Endothelial cell of umbilical vein (primary cell): ENCODE measurements around the gene SH3RF3. TPM values are rescaled to one million over a fixed set of nuclear protein-coding genes. Genes with fewer than 3 reads are reported as not detected.

Experiments used
- BruUV-seq: library from RNA; stranded (reverse); fragments of 400-500 nt; replicated peaks from 2 replicates; lab custom pipeline; 2021; lab: Mats Ljungman, UMichigan
- CTCF ChIA-PET: fragments of 300-600, 350-600 bp; sonication (Branson Sonifier 250); formaldehyde crosslinking; loops from one replicate; lab custom pipeline; 2021; ENCODE audit warnings: antibody characterized with exemption, inconsistent platforms; lab: Charles Lee
- POLR2A ChIA-PET: fragments of 300-600, 350-600 bp; sonication (Branson Sonifier 250); formaldehyde crosslinking; loops from one replicate; lab custom pipeline; 2021; ENCODE audit warnings: antibody characterized with exemption, inconsistent platforms; lab: Charles Lee
- DNase-seq: peaks from one replicate; pipeline ENCODE4 v3.0.0-alpha.2; 2011; ENCODE audit warnings: low read depth, low spot score
- FAIRE-seq: peaks from 2 replicates; lab custom pipeline; 2011; peaks lifted over from hg19 to GRCh38; lab: Jason Lieb, UNC
- H2AFZ ChIP-seq: 2 replicates; pipeline ENCODE4 v1.6.0; 2012; ENCODE audit warnings: low read depth, low read length, control low read depth, inconsistent platforms
- H3K27ac ChIP-seq: 2 replicates; pipeline ENCODE4 v1.5.1; 2011; ENCODE audit warnings: low read depth, mild to moderate bottlenecking, control low read depth, low read length, moderate library complexity; ENCODE audit not compliant: insufficient read depth
- H3K27me3 ChIP-seq, 2 experiments: 2 replicates each; pipeline versions ENCODE4 v1.6.0 to v1.6.1; 2011; ENCODE audit warnings: low read length in 2 of 2, mixed read lengths in 1 of 2; ENCODE audit not compliant: control insufficient read depth in 2 of 2, insufficient read depth in 2 of 2
- H3K36me3 ChIP-seq, 2 experiments: 2 replicates in 1 of 2; 3 replicates in 1 of 2; pipeline ENCODE4 v1.5.1; 2011; ENCODE audit warnings: low read length in 2 of 2, mild to moderate bottlenecking in 1 of 2, moderate library complexity in 1 of 2; ENCODE audit not compliant: control insufficient read depth in 2 of 2, insufficient read depth in 2 of 2; ENCODE audit errors: extremely low read depth in 1 of 2
- H3K4me1 ChIP-seq: 3 replicates; pipeline ENCODE4 v1.5.1; 2011; ENCODE audit warnings: mild to moderate bottlenecking, low read length; ENCODE audit not compliant: control insufficient read depth, insufficient read depth; ENCODE audit errors: extremely low read depth
- H3K4me2 ChIP-seq: 2 replicates; pipeline ENCODE4 v1.6.1; 2011; ENCODE audit warnings: low read length, control low read depth, mixed read lengths; ENCODE audit not compliant: insufficient read depth
- H3K4me3 ChIP-seq, 3 experiments: fragments of 200-600 bp in 1 of 3; sonication (generic), shearing (Covaris generic) in 1 of 3; replicated peaks in 1 of 3; 2 replicates each; pipeline ENCODE4 v1.5.1; 2011 to 2016; ENCODE audit warnings: control low read depth in 3 of 3, low read length in 3 of 3, mild to moderate bottlenecking in 2 of 3, inconsistent platforms in 1 of 3, low read depth in 1 of 3, moderate library complexity in 1 of 3; ENCODE audit not compliant: insufficient read depth in 1 of 3
- H3K79me2 ChIP-seq: 2 replicates; pipeline ENCODE4 v1.6.0; 2012; ENCODE audit warnings: low read length, inconsistent platforms; ENCODE audit not compliant: control insufficient read depth, insufficient read depth
- H3K9ac ChIP-seq: replicated peaks from 2 replicates; pipeline ENCODE3; 2011; ENCODE audit warnings: low read length, control low read depth; ENCODE audit not compliant: insufficient read depth; ENCODE audit errors: extremely low read depth
- H3K9me1 ChIP-seq: replicated peaks from 3 replicates; pipeline ENCODE4 v1.6.0; 2011; ENCODE audit warnings: mild to moderate bottlenecking, low read length; ENCODE audit not compliant: control insufficient read depth, insufficient read depth; ENCODE audit errors: extremely low read depth
- H3K9me3 ChIP-seq: replicated peaks from 2 replicates; pipeline ENCODE4 v1.5.1; 2012; ENCODE audit warnings: low read length, inconsistent platforms; ENCODE audit not compliant: control insufficient read depth, insufficient read depth
- H4K20me1 ChIP-seq: replicated peaks from 2 replicates; pipeline ENCODE3; 2011; ENCODE audit warnings: mild to moderate bottlenecking, low read length; ENCODE audit not compliant: control insufficient read depth, insufficient read depth; ENCODE audit errors: extremely low read depth
- FOS ChIP-seq: IDR thresholded peaks from 2 replicates; pipeline ENCODE4 v1.6.1; 2011; ENCODE audit warnings: mild to moderate bottlenecking, low read length, moderate library complexity, borderline replicate concordance; ENCODE audit not compliant: insufficient read depth
- JUN ChIP-seq: IDR thresholded peaks from 2 replicates; pipeline ENCODE4 v1.6.1; 2011; ENCODE audit warnings: borderline replicate concordance, low read depth; ENCODE audit not compliant: insufficient read length, insufficient read depth
- MYC ChIP-seq: IDR thresholded peaks from one replicate; pipeline ENCODE4 v1.6.1; 2011; ENCODE audit warnings: mild to moderate bottlenecking, low read depth, low read length
- POLR2A ChIP-seq: IDR thresholded peaks from 2 replicates; pipeline ENCODE4 v1.6.1; 2012; ENCODE audit warnings: low read depth, mild to moderate bottlenecking, control low read depth, low read length
- dilution Hi-C: fragments of 300-500 bp; cut with MboI; formaldehyde crosslinking; loops from one replicate; pipeline ENCODE4 v1.15.0; 2019; ENCODE audit warnings: low sequenced_read_pairs; ENCODE audit not compliant: extremely low pct_ligation_motif_present
- intact Hi-C: fragments of 100-400 bp; cut with micrococcal nuclease; formaldehyde crosslinking; loops from one replicate; pipeline ENCODE4 v1.10.0; 2022
- polyA plus RNA-seq, 4 experiments: library from polyadenylated mRNA; depleted of rRNA in 3 of 4; stranded (reverse) in 3 of 4; unstranded in 1 of 4; fragments of >200 nt; gene quantifications; 2 replicates each; pipeline versions ENCODE4 v1.2.1 to v1.2.3, GENCODE V29; 2011 to 2012; ENCODE audit warnings: missing spikeins in 1 of 4
- total RNA-seq: library from RNA; stranded (reverse); gene quantifications from 2 replicates; pipeline ENCODE4 v1.2.3, GENCODE V29; 2021
- TF ChIP-seq, protein P1 (sequence below): IDR thresholded peaks from 2 replicates; pipeline ENCODE4 v1.6.1; 2011; ENCODE audit not compliant: insufficient read depth, insufficient read length

Gene SH3RF3
- total and polyA plus RNA-seq, 2 donors (not counting 3 experiments of a cell fraction or from before 2014, with no cell fraction given): 3.8 to 14.7 TPM

DNA sequence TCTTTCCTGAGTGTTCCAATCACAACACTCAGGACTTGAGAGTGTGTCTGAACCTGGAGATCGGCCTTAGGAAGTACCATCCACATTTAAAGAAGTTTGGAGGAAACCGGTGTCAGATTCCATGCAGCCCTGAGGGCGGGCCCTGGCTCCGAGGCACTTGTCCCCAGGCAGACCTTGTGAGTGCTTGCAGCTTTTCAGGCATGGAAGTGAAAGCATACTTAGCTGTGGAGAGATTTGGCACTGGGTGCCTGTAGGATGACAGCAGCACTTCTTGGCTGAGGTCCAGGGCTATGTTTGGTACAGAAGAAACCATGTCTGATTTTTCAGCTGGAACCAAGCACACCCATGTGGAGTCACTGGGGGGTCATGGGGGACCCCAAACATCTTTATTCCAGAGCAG is 253.9 kb downstream of the SH3RF3 start:
- no peaks in the 10 kb centered on the region for H3K36me3 ChIP-seq
- no peak overlapping the region for H3K27ac ChIP-seq
- DNase-seq (peak; percentile 52), FAIRE-seq (peak; percentile 86)
- TF ChIP-seq FOS (no peak), MYC (no peak)
- TF ChIP-seq, protein P1, sequence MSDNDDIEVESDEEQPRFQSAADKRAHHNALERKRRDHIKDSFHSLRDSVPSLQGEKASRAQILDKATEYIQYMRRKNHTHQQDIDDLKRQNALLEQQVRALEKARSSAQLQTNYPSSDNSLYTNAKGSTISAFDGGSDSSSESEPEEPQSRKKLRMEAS: no peak
- POLR2A ChIA-PET: no interaction called here
- no peak overlapping the region for H3K4me2 ChIP-seq
- no TSS peak for BruUV-seq
- H3K79me2 ChIP-seq: no peaks in the 10 kb centered on the region
- intact Hi-C loops: loop anchor here (2.0 to 5.0 kb wide), 2 partner anchors 36 to 52 kb away; no protein-coding TSS in a partner anchor
- H3K9ac ChIP-seq: no peak overlapping the region
- no peak overlapping the region for H2AFZ ChIP-seq
- no peaks in the 10 kb centered on the region for H3K9me3 ChIP-seq
- no peaks in the 10 kb centered on the region for H4K20me1 ChIP-seq
- CTCF ChIA-PET: interaction anchor here (1.1 kb wide), 1 partner anchor 15 kb away, joined by 3 read pairs; no protein-coding TSS in a partner anchor
- no peaks in the 10 kb centered on the region for H3K9me1 ChIP-seq
- dilution Hi-C loops: no loop called here
- no peaks in the 10 kb centered on the region for H3K27me3 ChIP-seq
- no peak overlapping the region for H3K4me3 ChIP-seq
- H3K4me1 ChIP-seq: no peaks in the 10 kb centered on the region

GRCh38 chr2:109383505-109384307 is 254.7 kb downstream of the SH3RF3 start:
- dilution Hi-C loops: no loop called here
- Histone ChIP-seq H3K27ac (no peak overlapping the region), H3K27me3 (no peaks in the 10 kb centered on the region), H3K36me3 (no peaks in the 10 kb centered on the region), H2AFZ (no peak overlapping the region), H3K9me3 (no peaks in the 10 kb centered on the region), H3K4me2 (no peak overlapping the region), H3K4me3 (no peak overlapping the region), H3K4me1 (no peaks in the 10 kb centered on the region), H4K20me1 (no peaks in the 10 kb centered on the region), H3K9ac (no peak overlapping the region), H3K9me1 (no peaks in the 10 kb centered on the region), H3K79me2 (no peaks in the 10 kb centered on the region)
- intact Hi-C loops: loop anchor here (2.0 to 5.0 kb wide), 2 partner anchors 36 to 53 kb away; no protein-coding TSS in a partner anchor
- ChIA-PET CTCF (interaction anchor here (1.1 kb wide), 1 partner anchor 14 kb away, joined by 3 read pairs; no protein-coding TSS in a partner anchor), POLR2A (no interaction called here)
- no TSS peak for BruUV-seq
- no peak for TF ChIP-seq FOS
- TF ChIP-seq JUN: no peak
- no peak for TF ChIP-seq POLR2A
- no peak for TF ChIP-seq MYC
- DNase-seq (no peak), FAIRE-seq (no peak)
